HepG2 (cell line): ENCODE results near the gene PHF3. TPM values are rescaled to one million over a fixed set of nuclear protein-coding genes. Genes with fewer than 3 reads are reported as not detected.

Experiments
- ATAC-seq: fragments of 200-7000 bp; cut with Tn5 transposase; 3 replicates; pipeline ENCODE4 v1.9.1; 2020; ENCODE audit warnings: mild to moderate bottlenecking, moderate library complexity
- Bru-seq: library from RNA; stranded (reverse); fragments of 400-500 nt; gene quantifications from one replicate; lab custom pipeline; 2021; lab: Mats Ljungman, UMichigan
- BruChase-seq, 2 experiments: library from RNA; stranded (reverse); fragments of 400-500 nt; gene quantifications; one replicate each; lab custom pipeline; 2021; lab: Mats Ljungman, UMichigan
- BruUV-seq: library from RNA; stranded (reverse); fragments of 400-500 nt; replicated peaks from 2 replicates; lab custom pipeline; 2021; lab: Mats Ljungman, UMichigan
- CTCF ChIA-PET: fragments of 300-600 bp; formaldehyde crosslinking; extraction: SDS; loops from one replicate; lab custom pipeline; 2021; ENCODE audit warnings: low total read pairs, inconsistent platforms, low intra/inter-chr PET ratio; lab: Yijun Ruan, JAX
- POLR2A ChIA-PET: fragments of 350-600 bp; sonication (Branson Sonifier 250); formaldehyde crosslinking; loops from one replicate; lab custom pipeline; 2020; ENCODE audit warnings: antibody characterized with exemption, inconsistent platforms; lab: Yijun Ruan, JAX
- DNase-seq: peaks from one replicate; pipeline ENCODE4 v3.0.0-alpha.2; 2015; ENCODE audit warnings: low spot score
- FAIRE-seq: peaks from 3 replicates; lab custom pipeline; 2011; peaks lifted over from hg19 to GRCh38; lab: Jason Lieb, UNC
- H2AFZ ChIP-seq: one replicate; pipeline ENCODE4 v1.6.1; 2011; ENCODE audit warnings: low read length, inconsistent platforms
- H3K27ac ChIP-seq: fragments of 300-600 bp; 3 replicates; pipeline ENCODE4 v1.8.0; 2011; ENCODE audit warnings: mixed run types, mild to moderate bottlenecking, mixed read lengths, low read length, inconsistent platforms; ENCODE audit not compliant: insufficient read depth; ENCODE audit errors: extremely low read length
- H3K27me3 ChIP-seq, 2 experiments: fragments of 200-600 bp in 1 of 2; 2 replicates in 1 of 2; 3 replicates in 1 of 2; pipeline versions ENCODE4 v1.6.0 to v1.8.0; 2011; ENCODE audit warnings: low read length in 2 of 2, mild to moderate bottlenecking in 2 of 2, moderate library complexity in 2 of 2, inconsistent platforms in 1 of 2; ENCODE audit not compliant: insufficient read depth in 2 of 2, control insufficient read depth in 1 of 2
- H3K36me3 ChIP-seq, 2 experiments: fragments of 200-600 bp in 1 of 2; replicated peaks in 1 of 2; 2 replicates in 1 of 2; 3 replicates in 1 of 2; pipeline versions ENCODE4 v1.5.1 to v1.8.0; 2011; ENCODE audit warnings: low read length in 2 of 2, inconsistent platforms in 1 of 2; ENCODE audit not compliant: insufficient read depth in 2 of 2, control insufficient read depth in 1 of 2
- H3K4me1 ChIP-seq: 2 replicates; pipeline ENCODE4 v1.5.1; 2012; ENCODE audit warnings: low read length, inconsistent platforms; ENCODE audit not compliant: insufficient read depth
- H3K4me2 ChIP-seq: 2 replicates; pipeline ENCODE4 v1.6.0; 2011; ENCODE audit warnings: low read depth, low read length, inconsistent platforms
- H3K4me3 ChIP-seq, 3 experiments: fragments of 200-600 bp in 1 of 3; sonication (generic), shearing (Covaris generic) in 1 of 3; replicated peaks in 1 of 3; 2 replicates each; pipeline ENCODE4 v1.5.1; 2011 to 2016; ENCODE audit warnings: low read length in 3 of 3, inconsistent platforms in 2 of 3, low read depth in 2 of 3, mild to moderate bottlenecking in 2 of 3, control low read depth in 1 of 3, mixed read lengths in 1 of 3; ENCODE audit not compliant: insufficient read depth in 1 of 3
- H3K79me2 ChIP-seq: one replicate; pipeline ENCODE4 v1.6.1; 2011; ENCODE audit warnings: low read length, inconsistent platforms; ENCODE audit not compliant: insufficient read depth
- H3K9ac ChIP-seq: 2 replicates; pipeline ENCODE4 v1.6.0; 2011; ENCODE audit warnings: mild to moderate bottlenecking, low read depth, low read length, inconsistent platforms; ENCODE audit not compliant: insufficient read depth
- H3K9me3 ChIP-seq: 2 replicates; pipeline ENCODE4 v1.5.1; 2012; ENCODE audit warnings: mild to moderate bottlenecking, low read length
- H4K20me1 ChIP-seq: 2 replicates; pipeline ENCODE4 v1.6.0; 2011; ENCODE audit warnings: inconsistent platforms, mild to moderate bottlenecking, low read length, moderate library complexity; ENCODE audit not compliant: insufficient read depth
- FOXO1 ChIP-seq: sonication (generic); formaldehyde crosslinking; IDR thresholded peaks from 2 replicates; pipeline ENCODE4 v1.4.0; 2020; ENCODE audit warnings: missing genetic modification reagents
- SSRP1 ChIP-seq: IDR thresholded peaks from 2 replicates; pipeline ENCODE4 v1.6.1; 2016; ENCODE audit warnings: control low read depth
- WGBS: methylation state at CpG from one replicate; pipeline ENCODE4 v1.1.6; 2017; ENCODE audit warnings: low lambda C conversion rate; 5-methylcytosine and 5-hydroxymethylcytosine counted together
- in situ Hi-C: cut with HindIII; loops from 2 replicates; pipeline ENCODE4 v1.10.0; 2017; ENCODE audit warnings: low pct_unique_long_range_greater_than_20kb; ENCODE audit not compliant: extremely low pct_ligation_motif_present
- intact Hi-C: fragments of 100-400 bp; cut with micrococcal nuclease; formaldehyde crosslinking; loops from one replicate; pipeline ENCODE4 v1.10.0; 2022; ENCODE audit not compliant: unreplicated experiment
- long read RNA-seq, 2 experiments: library from RNA in 1 of 2; library from polyadenylated mRNA in 1 of 2; stranded (forward) in 1 of 2; unstranded in 1 of 2; transcript quantifications; one replicate each; pipeline ENCODE4 v2.0.0, GENCODE V29; 2019 to 2022
- polyA minus RNA-seq, 3 experiments: library from RNA; depleted of rRNA, polyadenylated mRNA; stranded (reverse); fragments of >200 nt; gene quantifications; 2 replicates each; pipeline ENCODE4 v1.2.3, GENCODE V29; 2011; ENCODE audit warnings: low replicate concordance in 1 of 3
- polyA plus RNA-seq, 8 experiments: library from polyadenylated mRNA; depleted of rRNA in 3 of 8; stranded (reverse) in 7 of 8; unstranded in 1 of 8; fragments of >200 nt; fragmentation: Illumina TruSeq in 4 of 8; extraction: Trizol in 4 of 8; gene quantifications; 2 replicates each; pipeline versions ENCODE4 v1.2.1 to v1.2.3, GENCODE V29; 2011 to 2016; ENCODE audit warnings: low read depth in 4 of 8, missing spikeins in 1 of 8, mixed read lengths in 1 of 8; ENCODE audit not compliant: insufficient read depth in 1 of 8
- total RNA-seq, 5 experiments: library from RNA; depleted of rRNA; stranded (reverse); fragments of >200 nt; fragmentation: Illumina TruSeq; extraction: Trizol; gene quantifications; 2 replicates each; pipeline ENCODE4 v1.2.3, GENCODE V29; 2016; ENCODE audit warnings: low read depth in 1 of 5
- TF ChIP-seq, protein P1 (sequence below): sonication (generic); formaldehyde crosslinking; IDR thresholded peaks from 2 replicates; pipeline ENCODE4 v1.4.0; 2020; ENCODE audit warnings: missing genetic modification reagents, borderline replicate concordance
- TF ChIP-seq, protein P2 (sequence below): sonication (generic); formaldehyde crosslinking; IDR thresholded peaks from 2 replicates; pipeline ENCODE4 v1.4.0; 2020; ENCODE audit warnings: mild to moderate bottlenecking, missing genetic modification reagents, borderline replicate concordance

Gene PHF3, protein sequence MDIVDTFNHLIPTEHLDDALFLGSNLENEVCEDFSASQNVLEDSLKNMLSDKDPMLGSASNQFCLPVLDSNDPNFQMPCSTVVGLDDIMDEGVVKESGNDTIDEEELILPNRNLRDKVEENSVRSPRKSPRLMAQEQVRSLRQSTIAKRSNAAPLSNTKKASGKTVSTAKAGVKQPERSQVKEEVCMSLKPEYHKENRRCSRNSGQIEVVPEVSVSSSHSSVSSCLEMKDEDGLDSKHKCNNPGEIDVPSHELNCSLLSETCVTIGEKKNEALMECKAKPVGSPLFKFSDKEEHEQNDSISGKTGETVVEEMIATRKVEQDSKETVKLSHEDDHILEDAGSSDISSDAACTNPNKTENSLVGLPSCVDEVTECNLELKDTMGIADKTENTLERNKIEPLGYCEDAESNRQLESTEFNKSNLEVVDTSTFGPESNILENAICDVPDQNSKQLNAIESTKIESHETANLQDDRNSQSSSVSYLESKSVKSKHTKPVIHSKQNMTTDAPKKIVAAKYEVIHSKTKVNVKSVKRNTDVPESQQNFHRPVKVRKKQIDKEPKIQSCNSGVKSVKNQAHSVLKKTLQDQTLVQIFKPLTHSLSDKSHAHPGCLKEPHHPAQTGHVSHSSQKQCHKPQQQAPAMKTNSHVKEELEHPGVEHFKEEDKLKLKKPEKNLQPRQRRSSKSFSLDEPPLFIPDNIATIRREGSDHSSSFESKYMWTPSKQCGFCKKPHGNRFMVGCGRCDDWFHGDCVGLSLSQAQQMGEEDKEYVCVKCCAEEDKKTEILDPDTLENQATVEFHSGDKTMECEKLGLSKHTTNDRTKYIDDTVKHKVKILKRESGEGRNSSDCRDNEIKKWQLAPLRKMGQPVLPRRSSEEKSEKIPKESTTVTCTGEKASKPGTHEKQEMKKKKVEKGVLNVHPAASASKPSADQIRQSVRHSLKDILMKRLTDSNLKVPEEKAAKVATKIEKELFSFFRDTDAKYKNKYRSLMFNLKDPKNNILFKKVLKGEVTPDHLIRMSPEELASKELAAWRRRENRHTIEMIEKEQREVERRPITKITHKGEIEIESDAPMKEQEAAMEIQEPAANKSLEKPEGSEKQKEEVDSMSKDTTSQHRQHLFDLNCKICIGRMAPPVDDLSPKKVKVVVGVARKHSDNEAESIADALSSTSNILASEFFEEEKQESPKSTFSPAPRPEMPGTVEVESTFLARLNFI (N-terminal part only)
- 70.4 and 96.2 TPM in 2 replicates for total RNA-seq (2016; rRNA removed; fragmentation: Illumina TruSeq; extraction: Trizol)
- 12.4 and 15.1 TPM in 2 replicates for total RNA-seq (2016; cell fraction: cytosol; rRNA removed; fragmentation: Illumina TruSeq; extraction: Trizol; ENCODE audit: low read depth)
- 65.9 and 83.2 TPM in 2 replicates for total RNA-seq (2016; cell fraction: insoluble cytoplasmic fraction; rRNA removed; fragmentation: Illumina TruSeq; extraction: Trizol)
- total RNA-seq (2016; cell fraction: membrane; rRNA removed; fragmentation: Illumina TruSeq; extraction: Trizol): 28.6 and 32.3 TPM in 2 replicates
- 158 and 181 TPM in 2 replicates for total RNA-seq (2016; cell fraction: nucleus; rRNA removed; fragmentation: Illumina TruSeq; extraction: Trizol)
- 14.9 and 19.8 TPM in 2 replicates for polyA plus RNA-seq (2011; rRNA removed)
- polyA plus RNA-seq (2011; cell fraction: cytosol; rRNA removed): 8.2 and 12.4 TPM in 2 replicates
- polyA plus RNA-seq (2011; cell fraction: nucleus; rRNA removed): 16.7 and 17.3 TPM in 2 replicates
- polyA plus RNA-seq (2012): 34.1 and 42.7 TPM in 2 replicates
- 0.59 and 0.80 TPM in 2 replicates for polyA plus RNA-seq (2016; cell fraction: cytosol; fragmentation: Illumina TruSeq; extraction: Trizol; ENCODE audit: low read depth)
- 38.7 and 39.9 TPM in 2 replicates for polyA plus RNA-seq (2016; cell fraction: insoluble cytoplasmic fraction; fragmentation: Illumina TruSeq; extraction: Trizol; ENCODE audit: low read depth)
- polyA plus RNA-seq (2016; cell fraction: membrane; fragmentation: Illumina TruSeq; extraction: Trizol; ENCODE audit: low read depth): 2.3 and 2.9 TPM in 2 replicates
- 68.3 and 69.3 TPM in 2 replicates for polyA plus RNA-seq (2016; cell fraction: nucleus; fragmentation: Illumina TruSeq; extraction: Trizol; ENCODE audit: insufficient read depth, low read depth)
- polyA minus RNA-seq (2011; rRNA and poly(A)+ RNA removed; ENCODE audit: low replicate concordance): 20.9 and 41.8 TPM in 2 replicates
- 57.3 and 65.6 TPM in 2 replicates for polyA minus RNA-seq (2011; cell fraction: cytosol; rRNA and poly(A)+ RNA removed)
- polyA minus RNA-seq (2011; cell fraction: nucleus; rRNA and poly(A)+ RNA removed): 272 and 293 TPM in 2 replicates
- Bru-seq, nascent RNA: percentile 98 among the genes with signal in this experiment
- BruChase-seq, experiment 1, labeled RNA remaining after a 6-hour chase: percentile 94 among the genes with signal in this experiment
- BruChase-seq, experiment 2, labeled RNA remaining after a 2-hour chase: percentile 96 among the genes with signal in this experiment
- long read RNA-seq, experiment 1, partial matches to known transcripts: 19 of 24 reads
- long read RNA-seq, experiment 1, other reads (novel, unspliced or antisense): 4 of 24 reads
- long read RNA-seq, experiment 2, full-length matches to known transcripts: 4 of 54 reads
- long read RNA-seq, experiment 2, partial matches to known transcripts: 9 of 54 reads
- long read RNA-seq, experiment 2, other reads (novel, unspliced or antisense): 41 of 54 reads

DNA sequence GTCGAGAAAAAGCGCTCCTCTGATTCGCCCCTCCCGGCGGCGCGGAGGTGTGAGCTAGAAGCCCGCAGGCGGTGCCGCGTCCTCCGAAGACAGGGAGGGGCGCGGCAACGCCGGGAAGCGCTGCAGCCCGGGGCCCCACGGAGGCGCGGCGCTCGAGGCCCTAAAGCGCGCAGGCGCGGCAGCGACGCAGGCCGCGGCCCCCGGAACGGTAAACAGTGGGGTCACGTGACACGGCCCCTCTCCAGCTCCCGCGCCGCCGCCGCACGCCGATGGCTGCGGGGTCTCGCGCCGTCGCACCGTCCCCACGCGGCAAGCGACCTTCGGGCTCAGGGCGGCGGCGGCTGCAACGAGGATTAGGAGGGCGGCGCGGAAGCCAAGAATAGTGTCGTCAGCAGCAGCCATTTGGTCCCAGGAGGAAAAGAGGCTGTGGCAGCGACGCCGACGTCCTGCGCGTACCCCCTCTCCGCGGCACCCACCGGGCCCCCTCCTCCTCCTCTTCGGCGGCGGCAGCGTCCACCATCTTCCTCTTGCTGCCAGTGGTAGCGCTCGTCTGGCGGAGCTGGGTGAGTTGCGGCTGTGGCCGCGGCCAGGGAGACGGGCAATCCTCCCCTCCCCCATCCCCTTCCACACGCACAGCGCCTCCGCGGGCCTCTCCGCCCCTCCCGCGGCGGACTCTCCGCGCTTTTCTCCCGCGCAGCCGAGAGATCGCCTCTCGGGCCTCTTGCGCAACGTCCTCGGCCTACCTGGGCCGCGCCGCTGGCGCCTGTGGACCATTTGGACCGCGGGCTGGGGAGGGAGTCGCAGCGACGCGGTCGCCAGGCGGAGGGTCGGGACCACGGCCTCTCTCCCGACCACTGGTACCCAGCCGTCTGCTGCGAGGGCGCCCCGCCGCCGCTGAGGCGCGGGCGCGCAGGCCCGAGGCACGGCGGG lies at the start of gene PHF3:
Gene PHF3, plus strand, starts transcription at position 215 of the 930 bp plus-strand sequence. CDS start 10,750 bp downstream, outside the sequence.
- 1% methylated on average over 63 of the region's 126 CpGs for WGBS
- H3K9ac ChIP-seq: peak within 1 kb of the TSS; percentile 97
- ATAC-seq (peak; percentile 91), FAIRE-seq (no peak), DNase-seq (peak; percentile 91)
- H3K4me3 ChIP-seq: peak within 1 kb of the TSS; percentile 93 to 96 (median 95)
- H3K79me2 ChIP-seq: peaks cover 49% of the 10 kb centered on the region
- peak within 1 kb of the TSS; percentile 99 for H3K4me2 ChIP-seq
- no peaks in the 10 kb centered on the region for H3K9me3 ChIP-seq
- H4K20me1 ChIP-seq: peaks cover 42% of the 10 kb centered on the region
- CTCF ChIA-PET: no interaction called here
- in situ Hi-C loops (no loop called here), intact Hi-C loops (loop anchor here (5.0 kb wide), 1 partner anchor 41 kb away; no protein-coding TSS in a partner anchor)
- POLR2A ChIA-PET: interaction anchor here (0.6 to 2.6 kb wide), 27 partner anchors 8 to 288 kb away, joined by 3 to 14 read pairs (median 4); no protein-coding TSS in a partner anchor
- 0 out of 5 replicates have a peak, but pooled peaks cover 0 to under 1% of the 10 kb centered on the region in 2 experiments for H3K36me3 ChIP-seq
- H3K27ac ChIP-seq: peak within 1 kb of the TSS; percentile 96
- H3K4me1 ChIP-seq: peaks cover 51% of the 10 kb centered on the region
- no peaks in the 10 kb centered on the region; a peak in 1 of 5 replicates for H3K27me3 ChIP-seq
- H2AFZ ChIP-seq: peak within 1 kb of the TSS; percentile 81
- BruUV-seq: TSS peak; percentile 73
- TF ChIP-seq, protein P1, sequence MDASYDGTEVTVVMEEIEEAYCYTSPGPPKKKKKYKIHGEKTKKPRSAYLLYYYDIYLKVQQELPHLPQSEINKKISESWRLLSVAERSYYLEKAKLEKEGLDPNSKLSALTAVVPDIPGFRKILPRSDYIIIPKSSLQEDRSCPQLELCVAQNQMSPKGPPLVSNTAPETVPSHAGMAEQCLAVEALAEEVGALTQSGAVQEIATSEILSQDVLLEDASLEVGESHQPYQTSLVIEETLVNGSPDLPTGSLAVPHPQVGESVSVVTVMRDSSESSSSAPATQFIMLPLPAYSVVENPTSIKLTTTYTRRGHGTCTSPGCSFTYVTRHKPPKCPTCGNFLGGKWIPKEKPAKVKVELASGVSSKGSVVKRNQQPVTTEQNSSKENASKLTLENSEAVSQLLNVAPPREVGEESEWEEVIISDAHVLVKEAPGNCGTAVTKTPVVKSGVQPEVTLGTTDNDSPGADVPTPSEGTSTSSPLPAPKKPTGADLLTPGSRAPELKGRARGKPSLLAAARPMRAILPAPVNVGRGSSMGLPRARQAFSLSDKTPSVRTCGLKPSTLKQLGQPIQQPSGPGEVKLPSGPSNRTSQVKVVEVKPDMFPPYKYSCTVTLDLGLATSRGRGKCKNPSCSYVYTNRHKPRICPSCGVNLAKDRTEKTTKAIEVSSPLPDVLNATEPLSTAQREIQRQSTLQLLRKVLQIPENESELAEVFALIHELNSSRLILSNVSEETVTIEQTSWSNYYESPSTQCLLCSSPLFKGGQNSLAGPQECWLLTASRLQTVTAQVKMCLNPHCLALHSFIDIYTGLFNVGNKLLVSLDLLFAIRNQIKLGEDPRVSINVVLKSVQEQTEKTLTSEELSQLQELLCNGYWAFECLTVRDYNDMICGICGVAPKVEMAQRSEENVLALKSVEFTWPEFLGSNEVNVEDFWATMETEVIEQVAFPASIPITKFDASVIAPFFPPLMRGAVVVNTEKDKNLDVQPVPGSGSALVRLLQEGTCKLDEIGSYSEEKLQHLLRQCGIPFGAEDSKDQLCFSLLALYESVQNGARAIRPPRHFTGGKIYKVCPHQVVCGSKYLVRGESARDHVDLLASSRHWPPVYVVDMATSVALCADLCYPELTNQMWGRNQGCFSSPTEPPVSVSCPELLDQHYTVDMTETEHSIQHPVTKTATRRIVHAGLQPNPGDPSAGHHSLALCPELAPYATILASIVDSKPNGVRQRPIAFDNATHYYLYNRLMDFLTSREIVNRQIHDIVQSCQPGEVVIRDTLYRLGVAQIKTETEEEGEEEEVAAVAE (CRISPR knock-in tag): peak; percentile 42; the same call in 1 of the 2 replicates
- TF ChIP-seq SSRP1 (no peak), FOXO1 (CRISPR knock-in tag) (peak; percentile 96)
- TF ChIP-seq, protein P2, sequence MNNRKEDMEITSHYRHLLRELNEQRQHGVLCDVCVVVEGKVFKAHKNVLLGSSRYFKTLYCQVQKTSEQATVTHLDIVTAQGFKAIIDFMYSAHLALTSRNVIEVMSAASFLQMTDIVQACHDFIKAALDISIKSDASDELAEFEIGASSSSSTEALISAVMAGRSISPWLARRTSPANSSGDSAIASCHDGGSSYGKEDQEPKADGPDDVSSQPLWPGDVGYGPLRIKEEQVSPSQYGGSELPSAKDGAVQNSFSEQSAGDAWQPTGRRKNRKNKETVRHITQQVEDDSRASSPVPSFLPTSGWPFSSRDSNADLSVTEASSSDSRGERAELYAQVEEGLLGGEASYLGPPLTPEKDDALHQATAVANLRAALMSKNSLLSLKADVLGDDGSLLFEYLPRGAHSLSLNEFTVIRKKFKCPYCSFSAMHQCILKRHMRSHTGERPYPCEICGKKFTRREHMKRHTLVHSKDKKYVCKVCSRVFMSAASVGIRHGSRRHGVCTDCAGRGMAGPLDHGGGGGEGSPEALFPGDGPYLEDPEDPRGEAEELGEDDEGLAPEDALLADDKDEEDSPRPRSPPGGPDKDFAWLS: no peak; the same call in 1 of the 2 replicates
